ENCODE results near the gene GRPEL1. TPM values are rescaled to one million over a fixed set of nuclear protein-coding genes. Genes with fewer than 3 reads are reported as not detected.

The GRPEL1 gene
- total RNA-seq, 2 experiments from 2014 or later: 55.6 to 58.6 TPM

DNA sequence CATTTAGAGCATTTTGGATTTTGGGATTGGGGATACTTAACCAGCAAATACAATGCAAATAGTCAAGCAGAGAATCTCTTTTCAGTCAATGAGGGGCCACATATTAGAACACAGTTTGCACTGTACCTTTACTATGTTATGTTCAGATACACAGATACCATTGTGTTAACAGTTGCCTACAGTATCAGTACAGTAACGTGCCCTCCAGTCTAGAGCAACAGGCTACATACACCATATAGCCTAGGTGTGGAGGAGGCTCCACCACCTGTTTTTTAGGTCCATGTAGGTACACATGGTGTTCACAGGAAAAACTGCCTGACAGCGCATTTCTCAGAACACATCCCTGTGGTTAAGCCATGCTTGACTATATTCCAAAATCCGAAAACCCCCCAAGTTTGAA lies 9.1 kb downstream of the GRPEL1 start:
- peaks cover 81% of the 10 kb centered on the region for H3K36me3 ChIP-seq (ENCODE audit: insufficient read depth, low read length)
- DNase-seq (no peak), ATAC-seq (ENCODE audit: poor library complexity) (no peak)
- intact Hi-C loops (cut with DNase I, micrococcal nuclease): no loop called here
- TF ChIP-seq, protein P1, sequence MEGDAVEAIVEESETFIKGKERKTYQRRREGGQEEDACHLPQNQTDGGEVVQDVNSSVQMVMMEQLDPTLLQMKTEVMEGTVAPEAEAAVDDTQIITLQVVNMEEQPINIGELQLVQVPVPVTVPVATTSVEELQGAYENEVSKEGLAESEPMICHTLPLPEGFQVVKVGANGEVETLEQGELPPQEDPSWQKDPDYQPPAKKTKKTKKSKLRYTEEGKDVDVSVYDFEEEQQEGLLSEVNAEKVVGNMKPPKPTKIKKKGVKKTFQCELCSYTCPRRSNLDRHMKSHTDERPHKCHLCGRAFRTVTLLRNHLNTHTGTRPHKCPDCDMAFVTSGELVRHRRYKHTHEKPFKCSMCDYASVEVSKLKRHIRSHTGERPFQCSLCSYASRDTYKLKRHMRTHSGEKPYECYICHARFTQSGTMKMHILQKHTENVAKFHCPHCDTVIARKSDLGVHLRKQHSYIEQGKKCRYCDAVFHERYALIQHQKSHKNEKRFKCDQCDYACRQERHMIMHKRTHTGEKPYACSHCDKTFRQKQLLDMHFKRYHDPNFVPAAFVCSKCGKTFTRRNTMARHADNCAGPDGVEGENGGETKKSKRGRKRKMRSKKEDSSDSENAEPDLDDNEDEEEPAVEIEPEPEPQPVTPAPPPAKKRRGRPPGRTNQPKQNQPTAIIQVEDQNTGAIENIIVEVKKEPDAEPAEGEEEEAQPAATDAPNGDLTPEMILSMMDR (IDR thresholded peaks at IDR 0.05): no peak
- ChIA-PET POLR2A (no interaction called here), CTCF (interaction anchor here (2.1 kb wide), 1 partner anchor 12 kb away, joined by 8 read pairs; no protein-coding TSS in a partner anchor)
- H3K9me3 ChIP-seq (ENCODE audit: control insufficient read depth in 1 of 2, insufficient read depth in 1 of 2, low read length in 2 of 2): no peaks in the 10 kb centered on the region
- Mint-ChIP-seq H3K4me1 (ENCODE audit: low read depth) (peaks cover 18% of the 10 kb centered on the region), H3K27ac (peak overlapping the region; percentile 1), H3K9me3 (no peaks in the 10 kb centered on the region), H3K27me3 (no peaks in the 10 kb centered on the region), H3K4me3 (no peak overlapping the region), H3K36me3 (ENCODE audit: low read depth) (peaks cover 91% of the 10 kb centered on the region)
- peaks cover 2% of the 10 kb centered on the region for H3K4me1 ChIP-seq (ENCODE audit: insufficient read depth, low read length)
- H3K4me3 ChIP-seq (ENCODE audit: low read length): no peak overlapping the region
- no peak overlapping the region for H3K27ac ChIP-seq (ENCODE audit: low read depth in 1 of 2, low read length in 2 of 2)
- H3K27me3 ChIP-seq (ENCODE audit: control insufficient read depth in 1 of 2, insufficient read depth in 2 of 2, low read length in 2 of 2): no peaks in the 10 kb centered on the region

DNA sequence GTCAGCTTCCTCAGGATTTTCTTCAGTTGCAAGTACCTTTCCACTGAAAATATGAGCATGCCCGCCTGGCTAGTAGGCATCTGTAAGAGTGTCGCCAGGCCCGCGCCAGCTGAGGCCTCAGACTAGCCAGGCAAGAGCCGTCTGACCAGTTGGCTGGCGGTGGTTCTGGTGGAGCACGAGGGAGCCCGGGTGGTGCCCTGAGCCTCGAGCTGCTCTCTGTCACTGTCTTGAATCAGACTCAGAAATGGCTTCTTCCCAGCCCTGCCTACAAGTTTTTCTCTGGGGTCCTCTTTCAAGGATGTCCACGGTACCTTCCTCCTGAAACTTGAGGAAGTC lies 11.9 kb downstream of the GRPEL1 start:
- peaks cover 80% of the 10 kb centered on the region for H3K36me3 Mint-ChIP-seq (ENCODE audit: low read depth)
- H3K36me3 ChIP-seq (ENCODE audit: insufficient read depth, low read length): peaks cover 72% of the 10 kb centered on the region
- CTCF ChIA-PET: no interaction called here
- TF ChIP-seq, protein P1 (IDR thresholded peaks at IDR 0.05): no peak
- ATAC-seq (ENCODE audit: poor library complexity) (no peak), DNase-seq (no peak)
- no peaks in the 10 kb centered on the region for H3K27me3 ChIP-seq (ENCODE audit: control insufficient read depth in 1 of 2, insufficient read depth in 2 of 2, low read length in 2 of 2)
- H3K9me3 ChIP-seq (ENCODE audit: control insufficient read depth in 1 of 2, insufficient read depth in 1 of 2, low read length in 2 of 2): no peaks in the 10 kb centered on the region
- no peak overlapping the region for H3K27ac Mint-ChIP-seq
- H3K4me3 ChIP-seq (ENCODE audit: low read length): no peak overlapping the region
- intact Hi-C loops (cut with DNase I, micrococcal nuclease): no loop called here
- H3K4me1 ChIP-seq (ENCODE audit: insufficient read depth, low read length): peaks cover 23% of the 10 kb centered on the region
- H3K27ac ChIP-seq (ENCODE audit: low read depth in 1 of 2, low read length in 2 of 2): no peak overlapping the region
- peaks cover 24% of the 10 kb centered on the region for H3K4me1 Mint-ChIP-seq (ENCODE audit: low read depth)
- POLR2A ChIA-PET: interaction anchor here (2.6 kb wide), 1 partner anchor 13 kb away, joined by 8 read pairs; the partner anchor contains the start of gene TADA2B
- H3K27me3 Mint-ChIP-seq: no peaks in the 10 kb centered on the region
- no peak overlapping the region for H3K4me3 Mint-ChIP-seq
- no peaks in the 10 kb centered on the region for H3K9me3 Mint-ChIP-seq

DNA sequence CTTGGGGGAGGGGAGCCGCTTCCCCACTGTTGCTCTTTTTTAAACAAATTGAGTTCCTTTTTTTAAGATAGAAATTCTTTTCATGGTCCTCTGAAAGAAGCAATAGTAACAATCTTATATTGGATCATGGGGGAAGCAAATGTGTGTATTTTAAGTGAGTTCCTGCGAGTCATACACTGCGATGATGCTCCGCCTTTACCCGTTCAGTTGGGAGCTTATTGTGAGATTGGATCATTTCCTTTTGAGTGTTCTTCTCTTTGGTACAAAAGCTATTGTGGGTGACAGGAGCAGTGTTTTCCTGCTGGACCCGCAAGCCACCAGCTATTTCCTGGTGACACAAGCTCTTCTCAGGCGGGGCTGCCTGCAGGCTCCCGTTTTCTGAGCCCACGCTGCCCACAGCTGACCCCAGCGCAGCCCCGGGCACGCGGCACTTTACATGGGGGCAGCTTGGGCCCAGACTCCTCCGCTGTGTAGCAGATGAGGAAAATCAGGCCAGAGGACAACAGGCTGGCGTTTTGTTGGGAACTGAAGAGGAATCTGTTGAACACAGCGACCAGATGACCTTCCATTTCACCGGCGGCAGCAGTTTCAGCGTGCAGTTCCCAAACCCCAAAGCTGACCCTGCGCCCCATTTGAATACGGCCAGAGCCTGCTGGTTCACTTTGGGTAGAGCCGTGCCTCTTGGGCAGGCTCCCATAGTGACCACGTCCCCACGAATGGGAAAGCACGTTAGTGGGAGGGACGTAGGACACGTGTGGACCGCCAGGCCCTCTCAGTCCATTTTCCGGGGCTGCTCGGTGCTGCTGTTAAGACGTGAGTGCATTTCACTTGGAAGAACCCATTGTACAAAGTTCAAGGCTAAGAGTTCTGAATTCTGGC lies 12.5 kb downstream of the GRPEL1 start:
- H3K36me3 Mint-ChIP-seq (ENCODE audit: low read depth): peaks cover 74% of the 10 kb centered on the region
- CTCF ChIA-PET: no interaction called here
- ATAC-seq (ENCODE audit: poor library complexity): no peak
- H3K9me3 ChIP-seq (ENCODE audit: control insufficient read depth in 1 of 2, insufficient read depth in 1 of 2, low read length in 2 of 2): no peaks in the 10 kb centered on the region
- POLR2A ChIA-PET: interaction anchor here (2.6 to 3.2 kb wide), 2 partner anchors 12 kb away, joined by 8 to 12 read pairs; partner anchors contain the start of gene TADA2B
- TF ChIP-seq, protein P1 (IDR thresholded peaks at IDR 0.05): no peak
- no peak for DNase-seq
- H3K27ac ChIP-seq (ENCODE audit: low read depth in 1 of 2, low read length in 2 of 2): no peak overlapping the region
- no peak overlapping the region for H3K4me3 Mint-ChIP-seq
- H3K27me3 ChIP-seq (ENCODE audit: control insufficient read depth in 1 of 2, insufficient read depth in 2 of 2, low read length in 2 of 2): no peaks in the 10 kb centered on the region
- peaks cover 22% of the 10 kb centered on the region for H3K4me1 Mint-ChIP-seq (ENCODE audit: low read depth)
- H3K27ac Mint-ChIP-seq: peak overlapping the region; percentile 61
- no peaks in the 10 kb centered on the region for H3K27me3 Mint-ChIP-seq
- peaks cover 28% of the 10 kb centered on the region for H3K4me1 ChIP-seq (ENCODE audit: insufficient read depth, low read length)
- intact Hi-C loops (cut with DNase I, micrococcal nuclease): no loop called here
- no peaks in the 10 kb centered on the region for H3K9me3 Mint-ChIP-seq
- H3K4me3 ChIP-seq (ENCODE audit: low read length): no peak overlapping the region
- peaks cover 69% of the 10 kb centered on the region for H3K36me3 ChIP-seq (ENCODE audit: insufficient read depth, low read length)

Data from CD4-positive, alpha-beta T cell (primary cell).